IPS-20b (cell line): ENCODE data around the gene IL1RAP.

Experiments used
- H3K27ac ChIP-seq: one replicate; pipeline ENCODE4 v1.5.1; 2013; ENCODE audit warnings: low read length
- H3K27me3 ChIP-seq: 2 replicates; pipeline ENCODE4 v1.6.1; 2013; ENCODE audit warnings: mild to moderate bottlenecking, low read length, inconsistent platforms; ENCODE audit not compliant: insufficient read depth
- H3K36me3 ChIP-seq: 2 replicates; pipeline ENCODE4 v1.6.1; 2013; ENCODE audit warnings: low read depth, mild to moderate bottlenecking, inconsistent platforms, low read length, moderate library complexity; ENCODE audit not compliant: insufficient read depth
- H3K4me1 ChIP-seq: 2 replicates; pipeline ENCODE4 v1.6.1; 2013; ENCODE audit warnings: mild to moderate bottlenecking, control low read depth, inconsistent platforms, low read length, moderate library complexity; ENCODE audit not compliant: insufficient read depth
- H3K4me3 ChIP-seq: 2 replicates; pipeline ENCODE4 v1.5.1; 2013; ENCODE audit warnings: mild to moderate bottlenecking, low read length, inconsistent platforms
- H3K9ac ChIP-seq: 2 replicates; pipeline ENCODE4 v1.6.1; 2013; ENCODE audit warnings: low read depth, mild to moderate bottlenecking, inconsistent platforms, low read length, moderate library complexity
- H3K9me3 ChIP-seq: 2 replicates; pipeline ENCODE4 v1.6.1; 2013; ENCODE audit warnings: mild to moderate bottlenecking, low read depth, low read length, inconsistent platforms; ENCODE audit not compliant: insufficient read depth

Gene IL1RAP

DNA sequence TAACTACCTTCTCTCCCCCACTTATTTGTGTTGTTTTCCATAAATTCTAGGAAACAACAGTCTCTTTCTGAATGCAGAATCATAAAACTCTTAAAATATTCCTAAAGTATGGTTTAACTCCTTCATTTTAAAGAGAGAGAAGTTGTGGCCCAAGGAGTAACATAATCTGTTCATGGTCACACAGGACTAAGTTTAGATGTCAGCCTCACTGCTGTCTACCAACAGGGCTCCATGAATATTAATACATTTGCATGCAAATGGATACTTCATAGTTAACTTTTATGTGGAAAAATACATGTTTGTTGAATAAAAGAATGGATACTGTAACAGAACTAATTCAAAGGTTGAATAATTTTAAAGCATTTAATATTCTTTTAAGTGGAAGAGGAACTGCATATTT is 18.5 kb upstream of the IL1RAP start:
- Histone ChIP-seq H3K4me1 (no peaks in the 10 kb centered on the region), H3K9me3 (no peaks in the 10 kb centered on the region), H3K36me3 (no peaks in the 10 kb centered on the region), H3K27me3 (no peaks in the 10 kb centered on the region), H3K27ac (no peak overlapping the region), H3K9ac (no peak overlapping the region), H3K4me3 (no peak overlapping the region)

DNA sequence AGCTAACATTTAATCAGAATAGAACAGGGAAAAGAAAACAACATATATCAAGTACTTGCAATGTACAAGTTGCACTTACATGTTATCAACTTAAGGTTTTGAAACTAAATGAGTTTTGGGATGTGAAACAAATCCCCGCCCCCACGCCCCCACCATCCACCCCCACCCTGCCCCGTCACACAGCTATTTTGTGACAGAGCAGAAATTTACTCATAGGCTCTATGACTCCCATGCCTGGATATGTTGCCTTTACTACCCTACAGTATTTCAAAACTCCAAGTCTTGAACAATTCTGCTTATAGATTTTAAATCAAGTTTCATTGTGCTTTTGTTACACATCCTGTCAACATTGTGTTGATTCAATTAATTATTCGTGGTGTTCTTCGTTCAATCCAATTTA is 18.1 kb upstream of the IL1RAP start:
- no peak overlapping the region for H3K9ac ChIP-seq
- H3K4me1 ChIP-seq: no peaks in the 10 kb centered on the region
- no peak overlapping the region for H3K4me3 ChIP-seq
- H3K27me3 ChIP-seq: no peaks in the 10 kb centered on the region
- no peaks in the 10 kb centered on the region for H3K9me3 ChIP-seq
- no peaks in the 10 kb centered on the region for H3K36me3 ChIP-seq
- H3K27ac ChIP-seq: no peak overlapping the region

DNA sequence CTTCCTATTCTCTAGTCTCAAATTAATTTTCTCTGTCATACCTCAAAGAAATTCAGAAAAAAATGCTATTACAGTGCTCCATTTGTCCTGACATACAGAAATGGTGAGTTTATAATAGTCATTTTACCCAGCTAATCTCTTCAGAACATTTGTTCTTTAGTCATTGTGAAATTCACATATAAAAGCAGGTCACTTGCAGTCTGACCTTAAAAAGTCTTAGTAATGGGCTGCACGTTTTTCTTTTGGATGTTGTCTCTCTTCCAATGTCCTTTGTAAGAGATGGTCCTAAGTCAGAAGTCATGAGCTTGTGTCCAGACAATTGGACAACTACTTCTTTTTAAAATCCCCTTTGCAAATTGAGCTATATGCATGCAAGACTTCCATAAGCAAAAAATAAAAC is 17.0 kb upstream of the IL1RAP start:
- no peak overlapping the region for H3K27ac ChIP-seq
- no peak overlapping the region for H3K9ac ChIP-seq
- H3K27me3 ChIP-seq: no peaks in the 10 kb centered on the region
- no peaks in the 10 kb centered on the region for H3K4me1 ChIP-seq
- no peaks in the 10 kb centered on the region for H3K36me3 ChIP-seq
- no peaks in the 10 kb centered on the region for H3K9me3 ChIP-seq
- H3K4me3 ChIP-seq: no peak overlapping the region

DNA sequence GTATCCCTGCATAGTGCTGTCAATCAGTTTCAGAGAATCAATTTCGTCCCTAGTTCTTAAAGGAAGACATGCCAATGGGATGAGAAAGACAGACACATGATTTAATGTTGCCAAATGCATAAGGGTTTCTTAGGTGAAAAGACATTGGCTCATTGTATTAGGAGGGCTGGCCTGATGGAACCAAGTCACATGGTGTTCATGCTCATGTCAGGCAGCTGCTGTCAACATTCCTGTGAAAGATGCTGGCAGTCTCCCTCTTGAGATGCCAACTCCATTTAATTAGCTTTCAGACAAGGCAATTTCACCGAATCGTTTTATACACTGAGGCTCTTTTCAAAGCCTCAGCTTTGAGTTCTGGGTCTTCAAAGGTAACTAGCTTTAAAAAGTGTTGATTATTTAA is 16.1 kb upstream of the IL1RAP start:
- Histone ChIP-seq H3K27me3 (no peaks in the 10 kb centered on the region), H3K4me1 (no peaks in the 10 kb centered on the region), H3K9me3 (no peaks in the 10 kb centered on the region), H3K27ac (no peak overlapping the region), H3K36me3 (no peaks in the 10 kb centered on the region), H3K9ac (no peak overlapping the region), H3K4me3 (no peak overlapping the region)

DNA sequence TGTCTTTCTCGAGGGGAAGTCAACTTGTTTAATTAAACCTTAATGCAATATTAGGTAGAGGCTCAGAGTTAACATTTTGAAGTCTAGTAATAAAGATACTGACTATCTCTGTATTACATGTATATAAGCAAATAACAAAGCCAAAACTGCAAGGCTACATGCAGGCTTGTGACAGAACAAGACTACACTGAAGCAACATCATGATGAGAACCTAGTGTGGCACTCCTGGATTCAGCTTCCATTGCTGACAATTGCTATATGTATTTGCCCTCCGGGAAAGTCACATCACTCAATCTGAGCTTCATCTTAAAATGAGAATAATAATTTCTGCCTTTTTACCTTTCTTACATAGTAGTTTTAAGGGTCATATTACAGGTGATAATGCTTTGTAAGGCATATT is 15.6 kb upstream of the IL1RAP start:
- H3K4me3 ChIP-seq: no peak overlapping the region
- H3K27me3 ChIP-seq: no peaks in the 10 kb centered on the region
- no peaks in the 10 kb centered on the region for H3K36me3 ChIP-seq
- H3K9me3 ChIP-seq: no peaks in the 10 kb centered on the region
- no peak overlapping the region for H3K27ac ChIP-seq
- H3K4me1 ChIP-seq: no peaks in the 10 kb centered on the region
- no peak overlapping the region for H3K9ac ChIP-seq

DNA sequence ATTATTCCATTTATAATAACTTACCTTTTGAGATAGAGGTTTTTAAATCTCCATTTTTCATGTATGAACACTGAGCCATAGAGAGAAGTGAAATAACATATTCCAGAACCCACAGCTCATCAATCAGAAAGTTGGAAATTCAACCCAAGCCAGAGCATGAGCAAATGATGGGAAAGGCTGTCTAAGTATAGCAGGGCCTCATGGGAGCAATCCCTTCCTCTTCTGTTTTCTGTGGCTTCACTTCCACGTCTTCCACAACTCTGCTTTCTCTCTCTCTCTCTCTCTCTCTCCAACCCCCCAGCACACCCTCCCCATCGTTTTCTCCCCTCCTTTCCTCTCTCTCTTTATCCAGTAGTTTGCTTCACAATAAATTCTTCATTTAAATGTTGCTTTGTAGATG is 14.8 kb upstream of the IL1RAP start:
- H3K4me3 ChIP-seq: no peak overlapping the region
- no peaks in the 10 kb centered on the region for H3K36me3 ChIP-seq
- H3K9ac ChIP-seq: no peak overlapping the region
- no peak overlapping the region for H3K27ac ChIP-seq
- H3K27me3 ChIP-seq: no peaks in the 10 kb centered on the region
- H3K4me1 ChIP-seq: no peaks in the 10 kb centered on the region
- H3K9me3 ChIP-seq: no peaks in the 10 kb centered on the region

DNA sequence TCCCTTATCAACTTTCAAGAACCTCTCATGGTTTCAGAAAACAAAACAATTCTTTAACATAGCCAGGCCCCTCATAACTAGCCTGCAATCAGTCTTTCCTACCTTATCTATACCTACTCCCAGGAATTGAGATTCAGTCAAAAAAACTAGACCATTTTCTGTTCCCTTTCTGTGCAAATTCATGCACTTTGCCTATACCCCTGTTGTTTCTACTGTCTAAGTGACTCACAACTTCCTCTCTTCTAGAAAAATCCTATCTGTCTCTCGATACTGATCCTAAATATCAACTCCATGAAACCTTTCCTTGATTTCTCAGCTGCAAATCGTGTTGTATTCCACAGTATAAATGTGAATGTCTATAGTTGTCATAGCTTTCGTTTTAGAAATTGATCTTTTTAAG is 10.9 kb upstream of the IL1RAP start:
- no peaks in the 10 kb centered on the region for H3K4me1 ChIP-seq

DNA sequence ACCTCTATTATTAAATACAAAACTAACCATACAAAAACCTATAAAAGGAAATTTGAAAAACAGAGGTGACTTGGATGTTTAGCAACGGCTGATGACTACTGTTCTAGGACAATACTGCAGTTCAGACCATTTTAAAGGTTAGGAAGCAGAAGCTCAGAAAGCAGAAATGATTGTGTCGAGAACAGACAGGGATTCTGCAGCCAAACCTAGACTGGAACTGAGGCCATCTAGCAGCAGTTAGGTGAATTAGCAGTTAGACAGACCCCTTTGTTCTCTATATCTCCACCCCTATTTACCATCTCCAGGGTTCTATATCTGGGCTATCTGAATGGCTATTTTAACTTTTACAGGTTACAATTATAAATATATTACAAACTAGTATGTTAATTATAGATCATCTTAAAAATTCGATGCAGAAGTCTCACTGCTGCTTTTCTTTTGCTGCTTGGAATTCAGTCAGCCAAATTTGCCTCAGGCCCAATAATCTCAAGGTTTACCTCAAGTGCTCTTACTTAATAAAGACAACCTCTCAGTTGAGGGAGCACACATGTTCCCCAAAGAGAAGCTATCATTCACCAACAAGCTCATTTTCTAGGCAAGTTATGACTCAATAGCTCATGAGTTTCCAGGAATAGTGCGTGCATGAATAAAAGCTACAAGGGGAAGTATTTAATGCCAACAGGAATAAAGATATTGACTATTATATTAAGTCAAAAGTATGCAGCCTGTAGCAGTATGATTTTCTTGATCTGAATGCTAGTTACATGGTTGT is 9.3 kb upstream of the IL1RAP start:
- Histone ChIP-seq H3K27me3 (no peaks in the 10 kb centered on the region), H3K36me3 (no peaks in the 10 kb centered on the region), H3K27ac (no peak overlapping the region), H3K4me1 (no peaks in the 10 kb centered on the region), H3K4me3 (no peak overlapping the region), H3K9me3 (no peaks in the 10 kb centered on the region), H3K9ac (no peak overlapping the region)

More for the DNA sequence above, 10.9 kb upstream of the IL1RAP start:
- no peak overlapping the region for H3K27ac ChIP-seq
- no peaks in the 10 kb centered on the region for H3K36me3 ChIP-seq
- no peak overlapping the region for H3K9ac ChIP-seq
- no peaks in the 10 kb centered on the region for H3K27me3 ChIP-seq
- no peaks in the 10 kb centered on the region for H3K9me3 ChIP-seq
- no peak overlapping the region for H3K4me3 ChIP-seq

DNA sequence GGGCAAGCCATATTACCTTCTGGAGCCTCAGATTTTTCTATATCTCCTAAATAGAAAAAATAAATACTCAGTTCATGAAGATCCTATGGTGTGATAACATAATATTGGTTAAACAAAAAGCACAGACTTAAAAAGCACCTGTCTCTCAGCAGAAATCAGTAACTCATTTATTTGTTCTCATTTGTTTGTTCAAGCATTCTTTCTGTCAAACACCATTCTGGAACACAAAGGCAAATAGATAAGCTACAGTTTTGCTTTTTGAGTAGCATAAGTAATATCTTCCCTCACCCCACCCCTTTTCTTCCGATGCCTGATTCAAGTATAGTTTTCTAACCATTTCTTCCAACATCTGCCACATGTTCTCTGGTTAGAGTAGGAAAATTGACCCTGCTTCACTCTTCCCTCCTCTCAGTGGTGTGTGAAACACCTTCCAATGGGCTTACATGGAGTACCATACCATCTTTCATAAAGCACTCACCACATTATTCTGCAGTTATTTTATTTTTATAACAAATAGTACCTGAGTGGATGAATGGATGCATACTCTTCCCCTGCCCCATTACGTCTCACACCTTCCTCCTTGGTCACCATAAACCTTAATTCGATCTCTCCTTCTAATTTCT is 8.4 kb upstream of the IL1RAP start:
- no peaks in the 10 kb centered on the region for H3K36me3 ChIP-seq
- H3K27me3 ChIP-seq: no peaks in the 10 kb centered on the region; the same call in 1 of the 2 replicates
- H3K4me3 ChIP-seq: no peak overlapping the region
- no peaks in the 10 kb centered on the region for H3K4me1 ChIP-seq
- no peak overlapping the region for H3K27ac ChIP-seq
- H3K9me3 ChIP-seq: no peaks in the 10 kb centered on the region
- no peak overlapping the region for H3K9ac ChIP-seq

DNA sequence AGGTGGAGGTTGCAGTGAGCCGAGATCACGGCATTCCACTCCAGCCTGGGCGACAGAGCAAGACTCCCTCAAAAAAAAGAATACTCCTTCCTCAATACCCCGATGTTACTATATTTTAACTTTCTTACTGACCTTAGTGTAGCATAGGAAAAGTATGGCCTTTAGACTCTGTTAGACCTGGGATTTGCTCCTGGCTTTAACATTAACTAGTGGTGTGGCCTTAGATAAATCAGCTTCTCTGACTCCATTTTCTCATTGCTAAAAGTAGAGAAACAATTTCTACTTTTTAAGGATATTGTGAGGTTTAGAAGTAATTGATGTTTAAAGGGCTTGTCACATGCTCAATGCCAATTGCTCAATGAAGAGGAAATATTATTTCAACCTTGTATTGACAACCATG is 7.6 kb upstream of the IL1RAP start:
- no peaks in the 10 kb centered on the region for H3K4me1 ChIP-seq
- H3K9ac ChIP-seq: no peak overlapping the region
- no peaks in the 10 kb centered on the region for H3K36me3 ChIP-seq
- no peak overlapping the region for H3K4me3 ChIP-seq
- H3K9me3 ChIP-seq: no peaks in the 10 kb centered on the region
- no peak overlapping the region for H3K27ac ChIP-seq
- peaks cover 6% of the 10 kb centered on the region; the same call in 1 of the 2 replicates for H3K27me3 ChIP-seq

DNA sequence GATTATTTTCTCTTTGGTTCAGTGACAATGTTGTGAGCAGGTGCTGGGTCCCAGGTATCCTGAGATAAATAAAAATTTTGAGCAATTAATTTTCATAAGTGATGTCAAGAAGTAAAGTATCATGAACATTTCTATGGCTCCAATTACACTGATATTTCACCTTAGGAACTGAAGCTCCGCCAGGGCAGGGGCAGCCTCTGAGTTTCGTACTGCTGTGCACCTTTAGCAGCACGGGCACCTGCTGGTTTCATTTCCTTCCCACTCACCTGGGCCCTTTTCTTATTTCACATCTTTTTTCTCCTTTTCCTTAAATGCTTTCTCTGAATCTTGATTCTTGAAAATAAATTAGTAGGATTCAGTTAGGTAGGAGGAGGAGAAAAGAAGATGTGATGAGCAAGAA is 1.2 kb upstream of the IL1RAP start:
- Histone ChIP-seq H3K9me3 (no peaks in the 10 kb centered on the region), H3K36me3 (no peaks in the 10 kb centered on the region), H3K4me3 (no peak overlapping the region), H3K27ac (no peak overlapping the region), H3K27me3 (peaks cover 66% of the 10 kb centered on the region), H3K9ac (no peak overlapping the region), H3K4me1 (no peaks in the 10 kb centered on the region)

DNA sequence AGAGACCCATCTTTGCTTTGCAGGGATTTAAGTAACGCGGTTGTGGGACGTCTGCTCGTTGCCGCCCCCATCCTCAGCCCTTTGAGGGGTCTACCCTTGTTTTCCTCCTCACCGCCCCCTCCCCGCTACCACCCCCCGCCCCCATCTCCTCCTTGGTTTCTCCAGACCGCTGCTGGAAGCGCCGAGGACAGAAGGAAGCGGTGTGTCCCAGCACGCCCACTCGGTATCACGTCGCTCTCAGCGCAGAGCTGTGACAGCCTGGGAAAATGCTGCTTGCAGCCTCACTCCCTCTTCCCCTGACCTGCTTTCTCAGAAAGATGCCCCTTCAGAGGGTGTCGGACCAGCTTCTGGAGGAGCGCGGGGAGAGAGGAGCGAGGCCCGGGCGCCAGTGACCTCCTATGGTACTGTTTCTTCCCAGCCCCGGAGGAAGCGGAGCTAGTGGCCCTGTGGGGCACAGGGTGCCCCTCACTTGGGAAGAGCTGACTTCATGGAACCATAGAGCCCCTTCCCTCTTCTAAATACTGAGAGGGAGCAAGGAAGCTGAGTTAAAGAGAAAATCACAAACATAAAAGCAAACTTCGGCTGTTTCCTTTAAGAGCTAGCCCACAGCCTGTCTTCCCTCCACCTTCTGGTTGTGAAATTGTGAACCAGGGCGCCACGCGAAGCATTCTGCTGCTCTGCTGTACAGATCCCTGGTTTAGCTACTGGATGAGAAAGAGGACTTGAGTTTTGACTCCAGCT is 698 bp downstream of the IL1RAP start:
- Histone ChIP-seq H3K9me3 (no peaks in the 10 kb centered on the region), H3K27ac (no peak overlapping the region), H3K4me3 (peak overlapping the region; percentile 92), H3K4me1 (no peaks in the 10 kb centered on the region), H3K27me3 (peaks cover 66% of the 10 kb centered on the region), H3K9ac (peak overlapping the region; percentile 56; the same call in 1 of the 2 replicates), H3K36me3 (no peaks in the 10 kb centered on the region)
